Ureter (tissue), 1 donor: ENCODE results near the gene SPDYE5. TPM values are rescaled to one million over a fixed set of nuclear protein-coding genes. Genes with fewer than 3 reads are reported as not detected.

Experiments
- DNase-seq: peaks from one replicate; pipeline ENCODE4 v3.0.0-alpha.2; 2020; ENCODE audit warnings: low spot score
- total RNA-seq: library from RNA; stranded (reverse); gene quantifications from one replicate; pipeline ENCODE4 v1.2.4, GENCODE V29; 2023
- donor health status: DM: yes; HTN: yes; CAD: no.

The SPDYE5 gene
- total RNA-seq, 1 donor from 2014 or later: 0.39 TPM

- DNase-seq: no peak
Observed at GRCh38 chr7:75536940-75537538, 44.9 kb downstream of the SPDYE5 start.

- no peak for DNase-seq
Observed at GRCh38 chr7:75537731-75538130, 45.6 kb downstream of the SPDYE5 start.

GRCh38 chr7:75546237-75547015 lies 54.3 kb downstream of the SPDYE5 start:
- no peak for DNase-seq

Other genes with a start within 250 kb of the SPDYE5 start
- gene TRIM73, start 96.7 kb upstream of the SPDYE5 start, total RNA-seq: 6.5 TPM
- 69.6 TPM for gene POM121C, start 6.0 kb upstream of the SPDYE5 start, total RNA-seq
- gene HIP1, start 246.6 kb downstream of the SPDYE5 start, total RNA-seq: 31.6 TPM